Karpas-422 (cell line): Measurements from ENCODE around the gene ZNF557. TPM values are rescaled to one million over a fixed set of nuclear protein-coding genes. Genes with fewer than 3 reads are reported as not detected.
A peak's percentile ranks its signal among the peaks of the same experiment; 100 is the strongest.
"Not testable (repeated sequence)": the region's sequence is repeated elsewhere in the genome, so short reads cannot be mapped to it uniquely, and the experiment has no call there.

Experiments used
- DNase-seq: peaks from one replicate; pipeline ENCODE4 v3.0.0-alpha.2; 2015
- H2AFZ ChIP-seq: fragments of 200-600 bp; sonication (generic); 2 replicates; pipeline ENCODE4 v1.6.1; 2014; ENCODE audit warnings: antibody characterized with exemption, low read length, mixed read lengths
- H3K27ac ChIP-seq: fragments of 200-600 bp; sonication (generic); 2 replicates; pipeline ENCODE4 v1.5.1; 2014; ENCODE audit warnings: mild to moderate bottlenecking, low read length, moderate library complexity
- H3K27me3 ChIP-seq: fragments of 200-600 bp; sonication (generic); 2 replicates; pipeline ENCODE4 v1.6.1; 2014; ENCODE audit warnings: low read length, mixed read lengths
- H3K36me3 ChIP-seq: fragments of 200-600 bp; sonication (generic); 2 replicates; pipeline ENCODE4 v1.6.1; 2014; ENCODE audit warnings: low read length, mixed read lengths; ENCODE audit not compliant: insufficient read depth
- H3K4me1 ChIP-seq: fragments of 200-600 bp; sonication (generic); 2 replicates; pipeline ENCODE4 v1.6.1; 2014; ENCODE audit warnings: mild to moderate bottlenecking, low read length, mixed read lengths
- H3K4me2 ChIP-seq: fragments of 200-600 bp; sonication (generic); 2 replicates; pipeline ENCODE4 v1.6.1; 2014; ENCODE audit warnings: low read length, low read depth, mild to moderate bottlenecking; ENCODE audit not compliant: poor library complexity, severe bottlenecking
- H3K4me3 ChIP-seq: fragments of 200-600 bp; sonication (generic); 2 replicates; pipeline ENCODE4 v1.5.1; 2014; ENCODE audit warnings: mild to moderate bottlenecking, antibody characterized with exemption, low read length, mixed read lengths
- H3K79me2 ChIP-seq: fragments of 200-600 bp; sonication (generic); 2 replicates; pipeline ENCODE4 v1.6.1; 2014; ENCODE audit warnings: mild to moderate bottlenecking, low read length, mixed read lengths
- H3K9ac ChIP-seq: fragments of 200-600 bp; sonication (generic); 2 replicates; pipeline ENCODE4 v1.6.0; 2014; ENCODE audit warnings: low read length
- H3K9me2 ChIP-seq: fragments of 200-600 bp; sonication (generic), shearing (Covaris generic); replicated peaks from 2 replicates; pipeline ENCODE4 v1.6.0; 2014; ENCODE audit warnings: mild to moderate bottlenecking, low read length, moderate library complexity; ENCODE audit not compliant: insufficient read depth
- H3K9me3 ChIP-seq: fragments of 300-700, 200-600 bp; sonication (generic); 2 replicates; pipeline ENCODE4 v1.6.1; 2014; ENCODE audit warnings: low read length, mixed read lengths
- H4K20me1 ChIP-seq: fragments of 200-600 bp; sonication (generic); 2 replicates; pipeline ENCODE4 v1.6.1; 2014; ENCODE audit warnings: mild to moderate bottlenecking, antibody characterized with exemption, low read length, low read depth; ENCODE audit not compliant: insufficient read depth
- total RNA-seq: library from RNA; depleted of rRNA; stranded (reverse); fragments of >200 nt; shearing (Covaris generic); gene quantifications from 2 replicates; pipeline ENCODE4 v1.2.3, GENCODE V29; 2014; ENCODE audit warnings: low replicate concordance; rRNA removed

Gene ZNF557
- 13.4 and 14.4 TPM in 2 replicates for total RNA-seq

DNA sequence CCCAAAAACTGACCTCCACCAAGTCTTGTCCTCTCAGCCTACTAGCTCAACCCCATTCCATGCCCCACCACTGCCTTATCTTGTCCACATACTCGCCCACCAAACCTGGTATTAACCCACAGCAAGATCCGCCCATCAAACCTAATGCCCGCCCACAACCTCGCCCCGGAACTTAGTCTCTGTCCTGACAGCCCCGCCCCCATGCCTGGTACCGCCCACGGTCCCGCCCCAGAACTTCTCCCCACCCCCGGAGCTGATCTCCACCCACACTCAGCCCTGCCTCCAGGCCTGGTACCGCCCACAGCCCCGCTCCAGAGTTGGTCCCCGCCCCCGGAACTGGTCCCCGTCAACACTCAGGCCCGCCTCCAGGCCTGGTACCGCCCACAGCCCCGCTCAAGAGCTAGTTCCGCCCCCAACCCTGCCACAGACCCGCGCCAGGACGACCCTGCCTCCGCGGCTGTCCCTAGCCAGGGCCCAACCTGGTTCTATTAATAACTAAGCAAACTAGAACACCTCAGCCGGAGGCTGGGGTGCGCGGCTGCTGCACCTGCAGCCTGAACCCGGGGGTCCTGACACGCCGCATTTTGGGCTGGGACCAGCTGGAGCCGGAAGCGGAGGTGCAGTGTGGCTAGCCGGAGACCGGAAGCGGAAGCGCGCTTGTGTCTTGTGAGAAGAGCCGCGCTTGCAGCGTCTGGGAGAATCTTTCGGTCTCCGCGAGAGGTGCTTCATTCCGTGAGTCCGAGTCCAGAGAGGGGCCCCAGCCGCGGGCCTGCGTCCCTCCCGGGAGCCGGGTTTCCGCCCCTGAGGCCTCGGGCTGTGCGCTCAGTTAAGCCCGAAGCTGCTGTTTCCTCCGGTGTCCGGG, at the start of gene ZNF557:
Gene ZNF557, plus strand, starts transcription at position 662 of the 862 bp plus-strand sequence. CDS start 5,372 bp downstream, outside the sequence.
- Histone ChIP-seq H3K9me2 (no peaks in the 10 kb centered on the region), H3K9me3 (peaks cover 4% of the 10 kb centered on the region; the same call in 1 of the 2 replicates), H2AFZ (peak within 1 kb of the TSS; percentile 95), H3K4me3 (peak within 1 kb of the TSS; percentile 93), H3K9ac (peak within 1 kb of the TSS; percentile 89), H3K4me2 (peak within 1 kb of the TSS; percentile 88), H3K79me2 (peaks cover 20% of the 10 kb centered on the region), H3K36me3 (peaks cover 23% of the 10 kb centered on the region), H3K27me3 (no peaks in the 10 kb centered on the region), H4K20me1 (no peaks in the 10 kb centered on the region), H3K27ac (peak within 1 kb of the TSS; percentile 51), H3K4me1 (peaks cover 6% of the 10 kb centered on the region)
- peak; percentile 99 for DNase-seq

DNA sequence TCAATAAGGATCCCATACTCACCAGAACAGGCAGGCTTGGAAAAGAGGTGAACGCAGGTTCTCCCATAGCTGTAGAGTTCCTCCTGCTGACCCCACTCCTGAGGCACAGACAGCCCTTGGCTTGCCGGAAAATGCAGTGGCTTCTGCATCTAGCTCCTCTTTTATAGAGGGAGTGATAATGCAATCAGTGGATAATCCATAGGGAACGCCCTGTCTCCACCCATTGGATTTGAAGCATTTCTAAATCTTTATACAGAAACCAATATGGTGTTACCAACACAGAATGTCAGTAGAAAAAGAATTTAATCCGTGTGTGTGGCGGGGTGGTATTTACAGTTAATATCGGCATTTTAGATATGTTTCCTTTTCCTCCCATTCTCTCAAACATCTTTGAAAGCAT, 48.2 kb upstream of the ZNF557 start, which contains the start of gene MBD3L2B:
Gene MBD3L2B, minus strand, starts transcription at position 101 of the 400 bp plus-strand sequence. Its CDS starts 34 bp downstream, at position 67.
- H3K27me3 ChIP-seq, H3K9ac ChIP-seq, H3K79me2 ChIP-seq, H3K4me2 ChIP-seq, H3K27ac ChIP-seq, DNase-seq, H3K4me1 ChIP-seq, H3K9me2 ChIP-seq, H3K4me3 ChIP-seq, H2AFZ ChIP-seq, H4K20me1 ChIP-seq, H3K36me3 ChIP-seq, H3K9me3 ChIP-seq: not testable (repeated sequence)

DNA sequence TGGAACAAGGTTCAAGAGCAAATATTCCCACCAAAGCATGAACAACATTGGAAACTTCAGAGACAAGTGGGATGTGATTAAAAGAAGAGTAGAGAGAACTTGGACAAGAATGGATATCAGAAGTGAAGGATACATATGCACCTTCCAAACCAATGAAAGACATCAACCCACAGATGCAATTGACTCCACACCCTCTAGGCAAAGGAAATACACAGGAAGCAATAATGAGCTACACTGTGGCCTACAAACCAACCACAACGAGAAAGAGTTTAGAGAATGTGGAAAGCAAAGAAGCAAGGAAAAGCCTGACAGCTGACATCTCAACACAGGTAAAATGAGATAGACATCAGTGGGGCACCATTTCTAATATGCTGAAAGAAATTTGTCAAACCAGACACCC, 40.7 kb upstream of the ZNF557 start:
- not testable (repeated sequence) for H3K9me2 ChIP-seq, DNase-seq, H3K4me2 ChIP-seq, H3K4me3 ChIP-seq, H2AFZ ChIP-seq, H3K9ac ChIP-seq, H3K36me3 ChIP-seq, H3K4me1 ChIP-seq, H4K20me1 ChIP-seq, H3K27ac ChIP-seq, H3K9me3 ChIP-seq, H3K27me3 ChIP-seq, H3K79me2 ChIP-seq

DNA sequence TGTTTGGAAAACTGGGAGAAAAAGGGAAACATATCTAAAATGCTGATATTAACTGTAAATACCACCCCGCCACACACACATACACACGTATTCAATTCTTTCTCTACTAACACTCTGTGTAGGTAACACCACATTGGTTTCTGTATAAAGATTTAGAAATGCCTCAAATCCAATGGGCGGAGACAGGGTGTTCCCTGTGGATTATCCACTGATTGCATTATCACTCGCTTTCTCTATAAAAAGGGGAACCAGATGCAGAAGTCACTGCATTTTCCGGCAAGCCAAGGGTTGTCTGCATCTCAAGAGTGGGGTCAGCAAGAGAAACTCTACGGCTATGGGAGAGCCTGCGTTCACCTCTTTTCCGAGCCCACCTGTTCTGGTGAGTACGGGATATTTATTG, 39.2 kb upstream of the ZNF557 start, which contains the start of gene MBD3L5:
Gene MBD3L5, plus strand, starts transcription at position 301 of the 400 bp plus-strand sequence. Its CDS starts 34 bp downstream, at position 335.
- not testable (repeated sequence) for H3K9me2 ChIP-seq, H3K27ac ChIP-seq, H3K4me2 ChIP-seq, H3K79me2 ChIP-seq, H3K4me3 ChIP-seq, H4K20me1 ChIP-seq, DNase-seq, H3K4me1 ChIP-seq, H3K27me3 ChIP-seq, H3K36me3 ChIP-seq, H3K9ac ChIP-seq, H3K9me3 ChIP-seq, H2AFZ ChIP-seq

DNA sequence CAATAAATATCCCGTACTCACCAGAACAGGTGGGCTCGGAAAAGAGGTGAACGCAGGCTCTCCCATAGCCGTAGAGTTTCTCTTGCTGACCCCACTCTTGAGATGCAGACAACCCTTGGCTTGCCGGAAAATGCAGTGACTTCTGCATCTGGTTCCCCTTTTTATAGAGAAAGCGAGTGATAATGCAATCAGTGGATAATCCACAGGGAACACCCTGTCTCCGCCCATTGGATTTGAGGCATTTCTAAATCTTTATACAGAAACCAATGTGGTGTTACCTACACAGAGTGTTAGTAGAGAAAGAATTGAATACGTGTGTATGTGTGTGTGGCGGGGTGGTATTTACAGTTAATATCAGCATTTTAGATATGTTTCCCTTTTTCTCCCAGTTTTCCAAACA, 29.4 kb upstream of the ZNF557 start, which contains the start of gene MBD3L4:
Gene MBD3L4, minus strand, starts transcription at position 101 of the 400 bp plus-strand sequence. Its CDS starts 35 bp downstream, at position 66.
- H2AFZ ChIP-seq, H3K9me2 ChIP-seq, H3K27ac ChIP-seq, H3K9me3 ChIP-seq, H4K20me1 ChIP-seq, H3K9ac ChIP-seq, H3K4me1 ChIP-seq, H3K4me3 ChIP-seq, H3K4me2 ChIP-seq, DNase-seq, H3K36me3 ChIP-seq, H3K27me3 ChIP-seq, H3K79me2 ChIP-seq: not testable (repeated sequence)

DNA sequence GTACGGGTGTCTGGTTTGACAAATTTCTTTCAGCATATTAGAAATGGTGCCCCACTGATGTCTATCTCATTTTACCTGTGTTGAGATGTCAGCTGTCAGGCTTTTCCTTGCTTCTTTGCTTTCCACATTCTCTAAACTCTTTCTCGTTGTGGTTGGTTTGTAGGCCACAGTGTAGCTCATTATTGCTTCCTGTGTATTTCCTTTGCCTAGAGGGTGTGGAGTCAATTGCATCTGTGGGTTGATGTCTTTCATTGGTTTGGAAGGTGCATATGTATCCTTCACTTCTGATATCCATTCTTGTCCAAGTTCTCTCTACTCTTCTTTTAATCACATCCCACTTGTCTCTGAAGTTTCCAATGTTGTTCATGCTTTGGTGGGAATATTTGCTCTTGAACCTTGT, 27.9 kb upstream of the ZNF557 start:
- not testable (repeated sequence) for H3K4me2 ChIP-seq, H3K9ac ChIP-seq, H3K36me3 ChIP-seq, DNase-seq, H3K4me1 ChIP-seq, H3K9me2 ChIP-seq, H3K27ac ChIP-seq, H3K9me3 ChIP-seq, H3K79me2 ChIP-seq, H3K27me3 ChIP-seq, H4K20me1 ChIP-seq, H3K4me3 ChIP-seq, H2AFZ ChIP-seq

DNA sequence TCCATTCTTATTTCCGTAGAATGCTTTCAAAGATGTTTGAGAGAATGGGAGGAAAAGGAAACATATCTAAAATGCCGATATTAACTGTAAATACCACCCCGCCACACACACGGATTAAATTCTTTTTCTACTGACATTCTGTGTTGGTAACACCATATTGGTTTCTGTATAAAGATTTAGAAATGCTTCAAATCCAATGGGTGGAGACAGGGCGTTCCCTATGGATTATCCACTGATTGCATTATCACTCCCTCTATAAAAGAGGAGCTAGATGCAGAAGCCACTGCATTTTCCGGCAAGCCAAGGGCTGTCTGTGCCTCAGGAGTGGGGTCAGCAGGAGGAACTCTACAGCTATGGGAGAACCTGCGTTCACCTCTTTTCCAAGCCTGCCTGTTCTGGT, 20.5 kb upstream of the ZNF557 start, which contains the start of gene MBD3L2:
Gene MBD3L2, plus strand, starts transcription at position 301 of the 400 bp plus-strand sequence. Its CDS starts 53 bp downstream, at position 354.
- not testable (repeated sequence) for H3K27ac ChIP-seq, DNase-seq, H2AFZ ChIP-seq, H3K9me3 ChIP-seq, H3K9me2 ChIP-seq, H3K79me2 ChIP-seq, H3K4me2 ChIP-seq, H3K4me1 ChIP-seq, H3K36me3 ChIP-seq, H3K9ac ChIP-seq, H4K20me1 ChIP-seq, H3K4me3 ChIP-seq, H3K27me3 ChIP-seq

DNA sequence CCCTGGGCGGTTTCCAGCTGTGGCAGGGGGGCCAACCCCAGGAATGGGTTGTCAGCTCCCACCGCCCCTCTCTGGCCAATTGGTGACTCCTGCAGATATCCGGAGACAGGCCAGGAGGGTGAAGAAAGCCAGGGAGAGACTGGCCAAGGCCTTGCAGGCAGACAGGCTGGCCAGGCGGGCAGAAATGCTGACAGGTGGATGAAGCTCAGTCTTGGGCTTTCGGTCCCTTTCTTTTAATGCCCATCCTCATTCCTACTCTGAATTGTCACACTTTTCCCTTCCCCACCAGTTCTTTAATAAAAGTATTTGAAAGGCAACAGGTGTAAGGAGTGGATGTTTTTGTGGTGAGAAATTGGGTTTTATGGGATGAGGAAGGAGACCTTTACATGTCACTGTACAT, 18.1 kb upstream of the ZNF557 start:
- H3K9me2 ChIP-seq, H3K27me3 ChIP-seq, H3K9ac ChIP-seq, H3K27ac ChIP-seq, H2AFZ ChIP-seq, DNase-seq, H3K9me3 ChIP-seq, H3K79me2 ChIP-seq, H3K4me3 ChIP-seq, H3K4me1 ChIP-seq, H3K4me2 ChIP-seq, H4K20me1 ChIP-seq, H3K36me3 ChIP-seq: not testable (repeated sequence)
